Right renal pelvis (tissue), 4 donors: ENCODE data around the gene SPINT3. TPM values are rescaled to one million over a fixed set of nuclear protein-coding genes. Genes with fewer than 3 reads are reported as not detected.
"Not testable (repeated sequence)": the region's sequence is repeated elsewhere in the genome, so short reads cannot be mapped to it uniquely, and the experiment has no call there.

Source experiments
- DNase-seq, 4 donors: peaks; one replicate each; pipeline ENCODE4 v3.0.0-alpha.2; 2013; ENCODE audit warnings: low read depth in 4 of 4, low spot score in 3 of 4, missing footprints in 1 of 4
- polyA plus RNA-seq, 4 donors: library from polyadenylated mRNA; unstranded; fragments of 120-200 nt; gene quantifications; one replicate each; pipeline ENCODE4 v1.2.1, GENCODE V29; 2013; ENCODE audit not compliant: insufficient read length in 4 of 4

SPINT3 gene
- polyA plus RNA-seq, 4 donors = not detected

GRCh38 chr20:45503403-45503802, 12.0 kb downstream of the SPINT3 start:
- DNase-seq = no peak

- no peak for DNase-seq
Observed at GRCh38 chr20:45502561-45502960, 12.9 kb downstream of the SPINT3 start.

- DNase-seq = no peak
Observed at GRCh38 chr20:45501600-45501999, 13.8 kb downstream of the SPINT3 start.

GRCh38 chr20:45500022-45500421, 15.4 kb downstream of the SPINT3 start:
- no peak for DNase-seq

- no peak for DNase-seq
Observed at GRCh38 chr20:45497971-45498494, 17.4 kb downstream of the SPINT3 start.

- no peak for DNase-seq
Observed at GRCh38 chr20:45496166-45496565, 19.3 kb downstream of the SPINT3 start.

- DNase-seq = no peak
Observed at GRCh38 chr20:45495501-45495941, 19.9 kb downstream of the SPINT3 start.

- no peak for DNase-seq
Observed at GRCh38 chr20:45489083-45489531, 26.3 kb downstream of the SPINT3 start.

- DNase-seq = no peak
Observed at GRCh38 chr20:45487231-45487635, 28.2 kb downstream of the SPINT3 start.

- DNase-seq = no peak
Observed at GRCh38 chr20:45485388-45485787, 30.0 kb downstream of the SPINT3 start.

GRCh38 chr20:45484676-45485075, 30.7 kb downstream of the SPINT3 start:
- DNase-seq = no peak

GRCh38 chr20:45479822-45480221, 35.6 kb downstream of the SPINT3 start:
- DNase-seq = no peak

- DNase-seq = not testable (repeated sequence)
Observed at GRCh38 chr20:45477530-45478148, 37.8 kb downstream of the SPINT3 start.

GRCh38 chr20:45472286-45472685, 43.1 kb downstream of the SPINT3 start:
- not testable (repeated sequence) for DNase-seq

- DNase-seq = peak in 1 of 4 donors; percentile 23
Observed at GRCh38 chr20:45470937-45471336, 44.5 kb downstream of the SPINT3 start.

- peak; percentile 50 to 69 (median 64) for DNase-seq
Observed at GRCh38 chr20:45470262-45470931, 45.0 kb downstream of the SPINT3 start.

GRCh38 chr20:45469336-45470261, 45.8 kb downstream of the SPINT3 start, which contains the start of gene WFDC2:
WFDC2 (plus strand) TSS chr20:45469753; CDS start chr20:45469782, 29 bp downstream.
- peak in 3 of 4 donors; percentile 31 to 47 (median 41) for DNase-seq

- DNase-seq = no peak
Observed at GRCh38 chr20:45467861-45468260, 47.6 kb downstream of the SPINT3 start.

GRCh38 chr20:45467172-45467571, 48.2 kb downstream of the SPINT3 start:
- no peak for DNase-seq

- DNase-seq = no peak
Observed at GRCh38 chr20:45465491-45466266, 49.7 kb downstream of the SPINT3 start.
